HCT116 (cell line): ENCODE results near the gene NHSL2. TPM values are rescaled to one million over a fixed set of nuclear protein-coding genes. Genes with fewer than 3 reads are reported as not detected.

Experiments used
- ATAC-seq: fragments of 200-7000 bp; cut with Tn5 transposase; 2 replicates; pipeline ENCODE4 v1.9.1; 2020; ENCODE audit warnings: mild to moderate bottlenecking, moderate library complexity
- BruUV-seq: library from RNA; stranded (reverse); fragments of 400-500 nt; replicated peaks from 2 replicates; lab custom pipeline; 2021; lab: Mats Ljungman, UMichigan
- CTCF ChIA-PET: fragments of 300-600 bp; sonication (Branson Sonifier 250); formaldehyde crosslinking; loops from one replicate; lab custom pipeline; 2021; ENCODE audit warnings: antibody characterized with exemption; lab: Charles Lee
- POLR2A ChIA-PET: fragments of 300-600, 350-600 bp; sonication (Branson Sonifier 250); formaldehyde crosslinking; loops from one replicate; lab custom pipeline; 2021; ENCODE audit warnings: antibody characterized with exemption; lab: Charles Lee
- RAD21 ChIA-PET, 2 experiments: fragments of 300-600 bp; sonication (Branson Sonifier 250); formaldehyde crosslinking; loops; one replicate each; lab custom pipeline; 2023; ENCODE audit warnings: low total read pairs in 2 of 2; ENCODE audit not compliant: uncharacterized antibody in 2 of 2, unreplicated experiment in 2 of 2, low non-redundant PET in 1 of 2; lab: Charles Lee
- DNase-seq: peaks from one replicate; pipeline ENCODE4 v3.0.0-alpha.2; 2010; ENCODE audit warnings: low read depth, low spot score
- H2AFZ ChIP-seq: fragments of 200-600 bp; shearing (Covaris generic), sonication (generic); 2 replicates; pipeline ENCODE4 v1.6.1; 2017; ENCODE audit warnings: low read depth, mixed run types, mixed read lengths, antibody characterized with exemption, low read length; ENCODE audit not compliant: poor library complexity, severe bottlenecking
- H3K27ac ChIP-seq: 2 replicates; pipeline ENCODE4 v1.5.1; 2012; ENCODE audit warnings: low read depth, low read length
- H3K27me3 ChIP-seq: fragments of 200-600 bp; sonication (generic); 2 replicates; pipeline ENCODE4 v1.6.1; 2016; ENCODE audit warnings: mixed run types, low read length, mixed read lengths; ENCODE audit not compliant: insufficient read depth
- H3K36me3 ChIP-seq, 2 experiments: fragments of 200-500 bp in 1 of 2; fragments of 200-600 bp in 1 of 2; sonication (Bioruptor generic) in 1 of 2; sonication (generic) in 1 of 2; 2 replicates each; pipeline versions ENCODE4 v1.5.1 to v1.6.1; 2014 to 2016; ENCODE audit warnings: low read length in 2 of 2, inconsistent platforms in 1 of 2, mixed read lengths in 1 of 2, mixed run types in 1 of 2; ENCODE audit not compliant: insufficient read depth in 2 of 2, control insufficient read depth in 1 of 2
- H3K4me1 ChIP-seq, 2 experiments: fragments of 200-600 bp in 1 of 2; sonication (generic) in 1 of 2; 2 replicates each; pipeline versions ENCODE4 v1.5.1 to v1.6.1; 2012 to 2017; ENCODE audit warnings: low read length in 2 of 2, inconsistent platforms in 1 of 2, mild to moderate bottlenecking in 1 of 2, mixed read lengths in 1 of 2, mixed run types in 1 of 2, moderate library complexity in 1 of 2; ENCODE audit not compliant: insufficient read depth in 2 of 2, control insufficient read depth in 1 of 2
- H3K4me2 ChIP-seq: fragments of 200-600 bp; sonication (generic); 2 replicates; pipeline ENCODE4 v1.6.1; 2017; ENCODE audit warnings: mixed run types, low read length, mixed read lengths
- H3K4me3 ChIP-seq, 2 experiments: fragments of 200-600 bp in 1 of 2; sonication (generic) in 1 of 2; replicated peaks in 1 of 2; 2 replicates each; pipeline ENCODE4 v1.5.1; 2011 to 2016; ENCODE audit warnings: low read length in 2 of 2, control low read depth in 1 of 2, low read depth in 1 of 2, mild to moderate bottlenecking in 1 of 2, mixed read lengths in 1 of 2, mixed run types in 1 of 2
- H3K79me2 ChIP-seq: fragments of 200-600 bp; sonication (generic); 2 replicates; pipeline ENCODE4 v1.6.1; 2017; ENCODE audit warnings: mild to moderate bottlenecking, mixed run types, low read length, moderate library complexity, mixed read lengths; ENCODE audit not compliant: insufficient read depth
- H3K9ac ChIP-seq: fragments of 200-600 bp; sonication (generic); 2 replicates; pipeline ENCODE4 v1.6.1; 2016; ENCODE audit warnings: low read length, mixed read lengths
- H3K9me2 ChIP-seq: fragments of 200-600 bp; sonication (generic), shearing (Covaris generic); 2 replicates; pipeline ENCODE4 v1.6.1; 2017; ENCODE audit warnings: mixed run types, mild to moderate bottlenecking, moderate library complexity; ENCODE audit not compliant: insufficient read depth
- H3K9me3 ChIP-seq, 2 experiments: fragments of 200-500 bp in 1 of 2; fragments of 200-600 bp in 1 of 2; sonication (Bioruptor generic) in 1 of 2; sonication (generic) in 1 of 2; 2 replicates each; pipeline ENCODE4 v1.6.1; 2014 to 2017; ENCODE audit warnings: low read length in 2 of 2, mixed read lengths in 2 of 2, inconsistent platforms in 1 of 2, low read depth in 1 of 2, mild to moderate bottlenecking in 1 of 2, mixed run types in 1 of 2, moderate library complexity in 1 of 2; ENCODE audit not compliant: control insufficient read depth in 1 of 2, insufficient read depth in 1 of 2
- H4K20me1 ChIP-seq: fragments of 200-600 bp; sonication (generic), shearing (Covaris generic); 2 replicates; pipeline ENCODE4 v1.6.1; 2017; ENCODE audit warnings: mixed run types, mild to moderate bottlenecking, moderate library complexity; ENCODE audit not compliant: insufficient read depth
- ATF3 ChIP-seq: IDR thresholded peaks from 2 replicates; pipeline ENCODE4 v1.6.1; 2012
- CBX3 ChIP-seq: IDR thresholded peaks from 2 replicates; pipeline ENCODE4 v1.6.1; 2012; ENCODE audit warnings: low read depth
- CEBPB ChIP-seq: IDR thresholded peaks from 2 replicates; pipeline ENCODE4 v1.6.1; 2012; ENCODE audit warnings: low read depth
- ELF1 ChIP-seq: IDR thresholded peaks from 2 replicates; pipeline ENCODE4 v1.6.1; 2012; ENCODE audit warnings: low read depth, borderline replicate concordance
- EZH2 ChIP-seq: fragments of 200-600 bp; sonication (generic); IDR thresholded peaks from 2 replicates; pipeline ENCODE4 v1.6.1; 2017; ENCODE audit warnings: antibody characterized with exemption, mixed run types
- EZH2phosphoT487 ChIP-seq: fragments of 200-600 bp; IDR thresholded peaks from 2 replicates; pipeline ENCODE4 v1.6.1; 2018; ENCODE audit warnings: antibody characterized with exemption, borderline replicate concordance
- FOSL1 ChIP-seq: IDR thresholded peaks from 2 replicates; pipeline ENCODE4 v1.6.1; 2012; ENCODE audit warnings: low read depth
- JUND ChIP-seq: IDR thresholded peaks from 2 replicates; pipeline ENCODE4 v1.6.1; 2012
- MAX ChIP-seq: IDR thresholded peaks from 2 replicates; pipeline ENCODE4 v1.6.1; 2012
- POLR2A ChIP-seq: IDR thresholded peaks from 2 replicates; pipeline ENCODE4 v1.7.0; 2011; ENCODE audit warnings: borderline replicate concordance; ENCODE audit not compliant: insufficient read depth, insufficient read length; ENCODE audit errors: extremely low read depth
- POLR2AphosphoS5 ChIP-seq: IDR thresholded peaks from 2 replicates; pipeline ENCODE4 v1.6.1; 2011; ENCODE audit warnings: mild to moderate bottlenecking, low read depth, low read length, moderate library complexity
- RAD21 ChIP-seq: IDR thresholded peaks from 2 replicates; pipeline ENCODE4 v1.6.1; 2012; ENCODE audit warnings: low read depth, mild to moderate bottlenecking
- REST ChIP-seq: IDR thresholded peaks from 2 replicates; pipeline ENCODE4 v1.6.1; 2012; ENCODE audit warnings: low read depth
- SIN3A ChIP-seq: IDR thresholded peaks from 2 replicates; pipeline ENCODE4 v1.6.1; 2012; ENCODE audit warnings: low read depth
- SP1 ChIP-seq: IDR thresholded peaks from 2 replicates; pipeline ENCODE4 v1.6.1; 2012; ENCODE audit warnings: low read depth
- SRF ChIP-seq: IDR thresholded peaks from 2 replicates; pipeline ENCODE4 v1.6.1; 2012; ENCODE audit warnings: low read depth
- TCF7L2 ChIP-seq: IDR thresholded peaks from 2 replicates; pipeline ENCODE4 v1.7.0; 2011; ENCODE audit warnings: borderline replicate concordance, inconsistent platforms; ENCODE audit not compliant: insufficient read depth, insufficient read length; ENCODE audit errors: extremely low read depth
- YY1 ChIP-seq: IDR thresholded peaks from 2 replicates; pipeline ENCODE4 v1.6.1; 2011; ENCODE audit warnings: low read length, low read depth, moderate library complexity, mild to moderate bottlenecking; ENCODE audit not compliant: insufficient replicate concordance; ENCODE audit errors: extremely low read depth
- ZBTB33 ChIP-seq: IDR thresholded peaks from 2 replicates; pipeline ENCODE4 v1.6.1; 2011; ENCODE audit warnings: mild to moderate bottlenecking, low read length, moderate library complexity; ENCODE audit not compliant: insufficient replicate concordance; ENCODE audit errors: extremely low read depth
- ZFX ChIP-seq: fragments of 450-650 bp; IDR thresholded peaks from 2 replicates; pipeline ENCODE4 v1.6.1; 2017
- ZNF274 ChIP-seq: fragments of 200-500 bp; sonication (Bioruptor generic); IDR thresholded peaks from 2 replicates; pipeline ENCODE4 v1.6.1; 2014; ENCODE audit warnings: mild to moderate bottlenecking, low read depth, low read length, inconsistent platforms
- intact Hi-C: fragments of 100-400 bp; cut with micrococcal nuclease; formaldehyde crosslinking; loops from 2 replicates; pipeline ENCODE4 v1.10.0; 2022
- total RNA-seq: library from RNA; stranded (reverse); gene quantifications from one replicate; pipeline ENCODE4 v1.2.1, GENCODE V29; 2021; ENCODE audit not compliant: unreplicated experiment

NHSL2 gene
- total RNA-seq, 1 experiment from 2014 or later, result 0.22 TPM

GRCh38 chrX:71989768-71990426, 79.3 kb downstream of the NHSL2 start (continued):
- no peak for TF ChIP-seq MAX
- no peak for TF ChIP-seq CEBPB
- no peak for TF ChIP-seq ATF3
- TF ChIP-seq REST, result no peak
- TF ChIP-seq RAD21, result no peak
- TF ChIP-seq EZH2phosphoT487, result no peak
- no peak for TF ChIP-seq JUND
- no peak for TF ChIP-seq SP1
- no peak for TF ChIP-seq SRF
- no peak for TF ChIP-seq YY1
- no peak for TF ChIP-seq SIN3A
- TF ChIP-seq EZH2, result no peak

GRCh38 chrX:71990518-71990917, 79.9 kb downstream of the NHSL2 start:
- POLR2A ChIA-PET, result no interaction called here
- no TSS peak for BruUV-seq
- H3K4me3 ChIP-seq, result no peak overlapping the region
- H3K79me2 ChIP-seq, result no peaks in the 10 kb centered on the region
- H3K9me2 ChIP-seq, result no peaks in the 10 kb centered on the region
- RAD21 ChIA-PET, result no interaction called here
- H3K27me3 ChIP-seq, result no peaks in the 10 kb centered on the region
- ATAC-seq, result no peak
- intact Hi-C loops, result no loop called here
- no peak overlapping the region for H3K9ac ChIP-seq
- no peak overlapping the region for H3K27ac ChIP-seq
- no peak for DNase-seq
- no peak overlapping the region for H2AFZ ChIP-seq
- H3K9me3 ChIP-seq, result no peaks in the 10 kb centered on the region
- no peaks in the 10 kb centered on the region for H4K20me1 ChIP-seq
- no peaks in the 10 kb centered on the region for H3K36me3 ChIP-seq
- CTCF ChIA-PET, result no interaction called here
- H3K4me2 ChIP-seq, result no peak overlapping the region
- H3K4me1 ChIP-seq, result no peaks in the 10 kb centered on the region
- no peak for TF ChIP-seq EZH2
- TF ChIP-seq ATF3, result no peak
- TF ChIP-seq SRF, result no peak
- TF ChIP-seq ZNF274, result no peak
- no peak for TF ChIP-seq POLR2A
- TF ChIP-seq CEBPB, result no peak
- no peak for TF ChIP-seq TCF7L2
- no peak for TF ChIP-seq FOSL1
- no peak for TF ChIP-seq ZFX
- TF ChIP-seq YY1, result no peak
- TF ChIP-seq SP1, result no peak
- no peak for TF ChIP-seq POLR2AphosphoS5
- TF ChIP-seq ZBTB33, result no peak
- TF ChIP-seq CBX3, result no peak
- no peak for TF ChIP-seq JUND
- TF ChIP-seq EZH2phosphoT487, result no peak
- TF ChIP-seq ELF1, result no peak
